Suppressor macrophage (primary cell): Measurements from ENCODE around the gene PHACTR3.
"Not testable (repeated sequence)": the region's sequence is repeated elsewhere in the genome, so short reads cannot be mapped to it uniquely, and the experiment has no call there.

Experiments used
- DNase-seq, 4 experiments: peaks; one replicate each; pipeline ENCODE4 v3.0.0-alpha.2; 2020 to 2022

Gene PHACTR3

DNA sequence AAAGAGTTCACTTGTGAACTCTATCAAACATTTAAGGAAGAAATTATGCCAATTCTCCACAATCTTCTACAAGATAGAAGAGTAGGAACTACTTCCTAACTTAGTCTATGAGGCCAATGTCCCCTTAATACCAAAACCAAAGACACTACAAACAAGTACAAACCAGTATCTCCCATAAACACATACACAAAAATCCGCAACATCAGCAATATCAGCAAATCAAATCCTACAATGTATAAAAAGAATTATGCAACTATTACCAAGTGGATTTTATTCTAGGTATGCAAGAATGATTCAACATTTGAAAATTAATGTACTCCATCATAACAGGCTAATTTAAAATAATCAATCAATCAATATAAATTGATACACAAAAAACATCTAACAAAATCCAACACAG lies 283.7 kb downstream of the PHACTR3 start:
- DNase-seq = no peak

DNA sequence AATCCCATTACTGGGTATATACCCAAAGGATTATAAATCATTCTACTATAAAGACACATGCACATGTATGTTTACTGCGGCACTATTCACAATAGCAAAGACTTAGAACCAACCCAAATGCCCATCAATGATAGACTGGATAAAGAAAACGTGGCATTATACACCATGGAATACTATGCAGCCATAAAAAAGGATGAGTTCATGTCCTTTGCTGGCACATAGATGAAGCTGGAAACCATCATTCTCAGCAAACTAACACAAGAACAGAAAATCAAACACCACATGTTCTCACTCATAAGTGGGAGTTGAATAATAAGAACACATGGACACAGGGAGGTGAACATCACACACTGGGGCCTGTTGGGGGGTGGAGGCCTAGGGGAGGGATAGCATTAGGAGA lies 285.7 kb downstream of the PHACTR3 start:
- DNase-seq = not testable (repeated sequence)

GRCh38 chr20:59891581-59891980 lies 287.2 kb downstream of the PHACTR3 start:
- no peak for DNase-seq

GRCh38 chr20:59895908-59896307 lies 291.6 kb downstream of the PHACTR3 start:
- no peak for DNase-seq
